Glutamatergic neuron (in vitro differentiated cells): ENCODE measurements around the gene PRPF40B. TPM values are rescaled to one million over a fixed set of nuclear protein-coding genes. Genes with fewer than 3 reads are reported as not detected.
A peak's percentile ranks its signal among the peaks of the same experiment; 100 is the strongest.

Source experiments
- DNase-seq: peaks from one replicate; pipeline ENCODE4 v3.0.0; 2022
- H3K27ac Mint-ChIP-seq: one replicate; pipeline ENCODE4 v1.8.0; 2020; ENCODE audit warnings: mild to moderate bottlenecking, mixed read lengths, inconsistent platforms; ENCODE audit not compliant: unreplicated experiment
- H3K27me3 Mint-ChIP-seq: one replicate; pipeline ENCODE4 v1.8.0; 2020; ENCODE audit warnings: mild to moderate bottlenecking, moderate library complexity, mixed read lengths, inconsistent platforms; ENCODE audit not compliant: unreplicated experiment
- H3K36me3 Mint-ChIP-seq: one replicate; pipeline ENCODE4 v1.8.0; 2020; ENCODE audit warnings: mild to moderate bottlenecking, mixed read lengths, inconsistent platforms; ENCODE audit not compliant: unreplicated experiment
- H3K4me1 Mint-ChIP-seq: one replicate; pipeline ENCODE4 v1.8.0; 2020; ENCODE audit warnings: mild to moderate bottlenecking, low read depth, mixed read lengths, inconsistent platforms; ENCODE audit not compliant: unreplicated experiment
- H3K4me3 Mint-ChIP-seq: one replicate; pipeline ENCODE4 v1.8.0; 2020; ENCODE audit warnings: mild to moderate bottlenecking, mixed read lengths, inconsistent platforms; ENCODE audit not compliant: unreplicated experiment
- H3K9me3 Mint-ChIP-seq: one replicate; pipeline ENCODE4 v1.8.0; 2020; ENCODE audit warnings: mild to moderate bottlenecking, moderate library complexity, mixed read lengths, inconsistent platforms; ENCODE audit not compliant: unreplicated experiment
- CTCF ChIP-seq: fragments of 200-600 bp; sonication (generic); IDR thresholded peaks from one replicate; pipeline ENCODE4 v1.5.0; 2021; ENCODE audit not compliant: partially characterized antibody, unreplicated experiment
- total RNA-seq: library from RNA; stranded (reverse); fragmentation: NEBNext Ultra II Directional; extraction: Animal tissue kit (Norgen Biotek cat#: 25700); gene quantifications from one replicate; pipeline ENCODE4 v1.2.1, GENCODE V29; 2021; ENCODE audit not compliant: unreplicated experiment

PRPF40B gene
- total RNA-seq, 1 donor from 2014 or later = 26.4 TPM

GRCh38 chr12:49622501-49623141 lies 740 bp upstream of the PRPF40B start:
- H3K27me3 Mint-ChIP-seq = peaks cover 2% of the 10 kb centered on the region
- DNase-seq = no peak
- TF ChIP-seq CTCF = no peak
- H3K9me3 Mint-ChIP-seq = peaks cover 5% of the 10 kb centered on the region
- H3K4me1 Mint-ChIP-seq = peaks cover 5% of the 10 kb centered on the region
- H3K27ac Mint-ChIP-seq = peak overlapping the region; percentile 60
- no peaks in the 10 kb centered on the region for H3K36me3 Mint-ChIP-seq
- peak overlapping the region; percentile 92 for H3K4me3 Mint-ChIP-seq

GRCh38 chr12:49624921-49625577 lies 1.7 kb downstream of the PRPF40B start:
- H3K27me3 Mint-ChIP-seq = peaks cover 2% of the 10 kb centered on the region
- DNase-seq = no peak
- H3K9me3 Mint-ChIP-seq = peaks cover 5% of the 10 kb centered on the region
- no peaks in the 10 kb centered on the region for H3K36me3 Mint-ChIP-seq
- H3K4me3 Mint-ChIP-seq = peak overlapping the region; percentile 17
- TF ChIP-seq CTCF = no peak
- H3K27ac Mint-ChIP-seq = no peak overlapping the region
- peaks cover 5% of the 10 kb centered on the region for H3K4me1 Mint-ChIP-seq

- DNase-seq = no peak
- H3K4me1 Mint-ChIP-seq = peaks cover 2% of the 10 kb centered on the region
- H3K27ac Mint-ChIP-seq = no peak overlapping the region
- no peak overlapping the region for H3K4me3 Mint-ChIP-seq
- TF ChIP-seq CTCF = no peak
- no peaks in the 10 kb centered on the region for H3K36me3 Mint-ChIP-seq
- H3K27me3 Mint-ChIP-seq = peaks cover 2% of the 10 kb centered on the region
- peaks cover 5% of the 10 kb centered on the region for H3K9me3 Mint-ChIP-seq
Observed at GRCh38 chr12:49626169-49626835, 2.9 kb downstream of the PRPF40B start.

- no peak overlapping the region for H3K4me3 Mint-ChIP-seq
- no peaks in the 10 kb centered on the region for H3K4me1 Mint-ChIP-seq
- H3K9me3 Mint-ChIP-seq = peaks cover 5% of the 10 kb centered on the region
- no peak for DNase-seq
- no peaks in the 10 kb centered on the region for H3K36me3 Mint-ChIP-seq
- H3K27me3 Mint-ChIP-seq = peaks cover 2% of the 10 kb centered on the region
- no peak for TF ChIP-seq CTCF
- H3K27ac Mint-ChIP-seq = no peak overlapping the region
Observed at GRCh38 chr12:49626836-49627235, 3.5 kb downstream of the PRPF40B start.
